ENCODE results near the gene RBM33.

GRCh38 chr7:155763691-155764437 is 119.4 kb downstream of the RBM33 start:
- TF ChIP-seq CTCF (IDR thresholded peaks at IDR 0.05; ENCODE audit: borderline replicate concordance, extremely low read depth, low read length, poor library complexity, severe bottlenecking) (no peak), EZH2 (IDR thresholded peaks at IDR 0.05; ENCODE audit: borderline replicate concordance, low read depth, low read length, severe bottlenecking) (no peak)
